Natural killer cell (primary cell): ENCODE data around the gene DEGS2. TPM values are rescaled to one million over a fixed set of nuclear protein-coding genes. Genes with fewer than 3 reads are reported as not detected.
"Not testable (repeated sequence)": the region's sequence is repeated elsewhere in the genome, so short reads cannot be mapped to it uniquely, and the experiment has no call there.

Experiments
- ATAC-seq, 3 donors: fragments of 150-1000 bp in 2 of 3; fragments of 200-7000 bp in 1 of 3; cut with Tn5 transposase; 1 replicate in 1 of 3; 2 replicates in 2 of 3; pipeline ENCODE4 v1.10.0; 2021; ENCODE audit warnings: mild to moderate bottlenecking in 2 of 3, moderate library complexity in 2 of 3
- DNase-seq, 2 donors: peaks; one replicate each; pipeline versions ENCODE4 v3.0.0 to v3.0.0-alpha.2; 2013 to 2021; ENCODE audit warnings: mixed read lengths in 1 of 2
- H3K27ac ChIP-seq: one replicate; pipeline ENCODE4 v1.5.1; 2013; ENCODE audit warnings: mild to moderate bottlenecking, low read length
- H3K27me3 ChIP-seq: one replicate; pipeline ENCODE4 v1.6.1; 2013; ENCODE audit warnings: low read length; ENCODE audit not compliant: control insufficient read depth, insufficient read depth
- H3K36me3 ChIP-seq: one replicate; pipeline ENCODE4 v1.6.1; 2013; ENCODE audit warnings: low read length; ENCODE audit not compliant: control insufficient read depth, insufficient read depth
- H3K4me1 ChIP-seq: one replicate; pipeline ENCODE4 v1.6.1; 2013; ENCODE audit warnings: low read length; ENCODE audit not compliant: control insufficient read depth, insufficient read depth
- H3K4me3 ChIP-seq: one replicate; pipeline ENCODE4 v1.5.1; 2013; ENCODE audit warnings: low read length
- H3K9me3 ChIP-seq: one replicate; pipeline ENCODE4 v1.6.1; 2013; ENCODE audit warnings: low read length; ENCODE audit not compliant: control insufficient read depth, insufficient read depth
- H3K27ac Mint-ChIP-seq, 2 donors: one replicate each; pipeline ENCODE4 v1.8.0; 2022; ENCODE audit warnings: mild to moderate bottlenecking in 2 of 2, mixed read lengths in 2 of 2, moderate library complexity in 1 of 2
- H3K27me3 Mint-ChIP-seq, 2 donors: one replicate each; pipeline ENCODE4 v1.8.0; 2022; ENCODE audit warnings: low read depth in 2 of 2, mixed read lengths in 2 of 2
- H3K36me3 Mint-ChIP-seq: one replicate; pipeline ENCODE4 v1.8.0; 2022; ENCODE audit warnings: mixed read lengths
- H3K4me1 Mint-ChIP-seq, 2 donors: one replicate each; pipeline ENCODE4 v1.8.0; 2022; ENCODE audit warnings: mixed read lengths in 2 of 2
- H3K4me3 Mint-ChIP-seq: one replicate; pipeline ENCODE4 v1.8.0; 2022; ENCODE audit warnings: mild to moderate bottlenecking, moderate library complexity, mixed read lengths
- H3K9me3 Mint-ChIP-seq, 2 donors: one replicate each; pipeline ENCODE4 v1.8.0; 2022; ENCODE audit warnings: mixed read lengths in 2 of 2
- WGBS: methylation state at CpG from one replicate; pipeline ENCODE4 v1.1.7; 2013; ENCODE audit warnings: missing lambda C conversion rate; ENCODE audit not compliant: insufficient coverage; 5-methylcytosine and 5-hydroxymethylcytosine counted together
- intact Hi-C: fragments of 100-400 bp; cut with micrococcal nuclease; formaldehyde crosslinking; loops from one replicate; pipeline ENCODE4 v1.14.2; 2022
- total RNA-seq, 4 donors: library from RNA; stranded (reverse); fragments of 120-200 nt in 1 of 4; gene quantifications; one replicate each; pipeline versions ENCODE4 v1.2.3 to v1.2.4, GENCODE V29; 2013 to 2022
- TF ChIP-seq, protein P1 (sequence below): fragments of 200-600 bp; IDR thresholded peaks from one replicate; pipeline ENCODE4 v1.8.0; 2022; ENCODE audit warnings: antibody characterized with exemption

The DEGS2 gene
- total RNA-seq, 3 donors from 2014 or later (not counting 1 experiment from before 2014, with no cell fraction given): 0.60 to 7.1 (median 4.4) TPM

- H3K27me3 ChIP-seq: no peaks in the 10 kb centered on the region
- Mint-ChIP-seq H3K27me3 (no peaks in the 10 kb centered on the region), H3K36me3 (no peaks in the 10 kb centered on the region), H3K4me1 (peaks cover 0 to 4% of the 10 kb centered on the region in 2 donors), H3K4me3 (no peak overlapping the region), H3K27ac (no peak overlapping the region), H3K9me3 (no peaks in the 10 kb centered on the region)
- no peak overlapping the region for H3K4me3 ChIP-seq
- no peaks in the 10 kb centered on the region for H3K36me3 ChIP-seq
- DNase-seq: no peak
- no peaks in the 10 kb centered on the region for H3K9me3 ChIP-seq
- ATAC-seq: no peak
- peaks cover 6% of the 10 kb centered on the region for H3K4me1 ChIP-seq
- H3K27ac ChIP-seq: no peak overlapping the region
- 84% methylated on average over 12 of the region's 12 CpGs for WGBS
- TF ChIP-seq, protein P1, sequence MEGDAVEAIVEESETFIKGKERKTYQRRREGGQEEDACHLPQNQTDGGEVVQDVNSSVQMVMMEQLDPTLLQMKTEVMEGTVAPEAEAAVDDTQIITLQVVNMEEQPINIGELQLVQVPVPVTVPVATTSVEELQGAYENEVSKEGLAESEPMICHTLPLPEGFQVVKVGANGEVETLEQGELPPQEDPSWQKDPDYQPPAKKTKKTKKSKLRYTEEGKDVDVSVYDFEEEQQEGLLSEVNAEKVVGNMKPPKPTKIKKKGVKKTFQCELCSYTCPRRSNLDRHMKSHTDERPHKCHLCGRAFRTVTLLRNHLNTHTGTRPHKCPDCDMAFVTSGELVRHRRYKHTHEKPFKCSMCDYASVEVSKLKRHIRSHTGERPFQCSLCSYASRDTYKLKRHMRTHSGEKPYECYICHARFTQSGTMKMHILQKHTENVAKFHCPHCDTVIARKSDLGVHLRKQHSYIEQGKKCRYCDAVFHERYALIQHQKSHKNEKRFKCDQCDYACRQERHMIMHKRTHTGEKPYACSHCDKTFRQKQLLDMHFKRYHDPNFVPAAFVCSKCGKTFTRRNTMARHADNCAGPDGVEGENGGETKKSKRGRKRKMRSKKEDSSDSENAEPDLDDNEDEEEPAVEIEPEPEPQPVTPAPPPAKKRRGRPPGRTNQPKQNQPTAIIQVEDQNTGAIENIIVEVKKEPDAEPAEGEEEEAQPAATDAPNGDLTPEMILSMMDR: no peak
- intact Hi-C loops: no loop called here
These were observed 27.9 kb upstream of the DEGS2 start for GRCh38 chr14:100187247-100187833.

GRCh38 chr14:100181876-100182551 is 22.6 kb upstream of the DEGS2 start:
- H3K4me3 ChIP-seq, H3K4me1 Mint-ChIP-seq, ATAC-seq, H3K27ac ChIP-seq, intact Hi-C loops, H3K27ac Mint-ChIP-seq, H3K36me3 ChIP-seq, DNase-seq, H3K4me1 ChIP-seq, H3K36me3 Mint-ChIP-seq, H3K9me3 ChIP-seq, H3K9me3 Mint-ChIP-seq, H3K4me3 Mint-ChIP-seq, H3K27me3 Mint-ChIP-seq, H3K27me3 ChIP-seq: not testable (repeated sequence)
- 96% methylated on average over 2 of the region's 4 CpGs for whole genome bisulfite sequencing

- H3K27ac Mint-ChIP-seq, H3K4me1 ChIP-seq, H3K4me3 ChIP-seq, H3K36me3 Mint-ChIP-seq, H3K27me3 Mint-ChIP-seq, H3K4me3 Mint-ChIP-seq, H3K27me3 ChIP-seq, H3K9me3 ChIP-seq, intact Hi-C loops, H3K4me1 Mint-ChIP-seq, H3K9me3 Mint-ChIP-seq, DNase-seq, H3K27ac ChIP-seq, H3K36me3 ChIP-seq, ATAC-seq: not testable (repeated sequence)
- WGBS: 92% methylated on average over 19 of the region's 30 CpGs
These were observed 21.2 kb upstream of the DEGS2 start for GRCh38 chr14:100180671-100181070.

- Mint-ChIP-seq H3K4me1 (peaks cover 0 to 5% of the 10 kb centered on the region in 2 donors), H3K9me3 (no peaks in the 10 kb centered on the region), H3K4me3 (no peak overlapping the region), H3K27ac (no peak overlapping the region), H3K36me3 (no peaks in the 10 kb centered on the region), H3K27me3 (no peaks in the 10 kb centered on the region)
- Histone ChIP-seq H3K27ac (no peak overlapping the region), H3K36me3 (no peaks in the 10 kb centered on the region), H3K4me3 (no peak overlapping the region), H3K9me3 (no peaks in the 10 kb centered on the region), H3K27me3 (no peaks in the 10 kb centered on the region), H3K4me1 (no peaks in the 10 kb centered on the region)
- 94% methylated on average over 7 of the region's 7 CpGs for WGBS
- TF ChIP-seq, protein P1: no peak
- ATAC-seq: no peak
- intact Hi-C loops: no loop called here
- DNase-seq: no peak
These were observed 19.2 kb upstream of the DEGS2 start for GRCh38 chr14:100178691-100179090.
